Limb (tissue), 2 donors: ENCODE results near the gene CRACR2B.
A peak's percentile ranks its signal among the peaks of the same experiment; 100 is the strongest.

ENCODE experiments used
- DNase-seq, 2 donors: peaks; one replicate each; pipeline ENCODE4 v3.0.0-alpha.2; 2016; ENCODE audit errors: extremely low spot score in 2 of 2

CRACR2B gene

GRCh38 chr11:852762-853161, 25.0 kb downstream of the CRACR2B start:
- no peak for DNase-seq

DNA sequence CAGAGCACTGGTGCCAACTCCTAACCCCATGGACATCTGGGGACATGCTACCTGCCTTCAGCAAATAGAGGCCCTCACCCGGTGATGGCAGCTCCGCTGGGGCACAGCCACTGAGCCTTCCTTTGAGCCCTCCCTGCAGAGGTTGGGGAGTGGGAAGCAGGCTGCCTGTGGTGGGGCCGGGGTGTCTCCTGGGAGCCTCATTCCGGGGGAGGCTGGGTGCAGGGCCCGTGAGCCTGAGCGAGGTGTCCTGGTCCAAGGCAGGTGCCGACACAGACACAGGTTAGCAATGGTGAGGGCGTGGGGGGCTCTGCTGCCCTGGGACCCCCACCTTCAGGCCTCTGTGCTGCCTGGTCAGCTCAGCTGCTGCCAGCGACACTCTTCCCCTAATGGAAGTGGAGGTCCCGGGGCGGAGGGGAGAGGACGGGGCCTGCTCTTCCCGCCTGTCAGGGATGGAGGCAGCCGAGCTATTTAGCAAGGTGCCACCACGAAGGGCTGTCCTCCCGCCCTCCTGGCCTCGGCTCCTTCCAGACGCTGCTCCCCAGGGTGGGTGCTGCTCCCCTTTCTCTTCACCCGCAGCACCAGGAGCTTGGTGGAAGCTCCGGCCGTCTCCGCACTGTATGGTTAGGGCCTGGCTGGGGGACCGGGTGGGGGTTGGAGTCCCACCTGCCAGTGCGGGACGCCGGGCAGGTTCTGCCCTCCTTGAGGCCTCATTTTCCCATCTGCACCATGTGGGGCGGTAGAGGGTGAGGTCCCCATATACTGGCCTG, 26.1 kb downstream of the CRACR2B start:
- no peak for DNase-seq

GRCh38 chr11:854601-855329, 27.0 kb downstream of the CRACR2B start:
- no peak for DNase-seq

GRCh38 chr11:855330-855674, 27.6 kb downstream of the CRACR2B start:
- DNase-seq: no peak

- no peak for DNase-seq
These were observed 28.1 kb downstream of the CRACR2B start for GRCh38 chr11:855796-856195.

- DNase-seq: no peak
These were observed 28.7 kb downstream of the CRACR2B start for GRCh38 chr11:856397-856796.

DNA sequence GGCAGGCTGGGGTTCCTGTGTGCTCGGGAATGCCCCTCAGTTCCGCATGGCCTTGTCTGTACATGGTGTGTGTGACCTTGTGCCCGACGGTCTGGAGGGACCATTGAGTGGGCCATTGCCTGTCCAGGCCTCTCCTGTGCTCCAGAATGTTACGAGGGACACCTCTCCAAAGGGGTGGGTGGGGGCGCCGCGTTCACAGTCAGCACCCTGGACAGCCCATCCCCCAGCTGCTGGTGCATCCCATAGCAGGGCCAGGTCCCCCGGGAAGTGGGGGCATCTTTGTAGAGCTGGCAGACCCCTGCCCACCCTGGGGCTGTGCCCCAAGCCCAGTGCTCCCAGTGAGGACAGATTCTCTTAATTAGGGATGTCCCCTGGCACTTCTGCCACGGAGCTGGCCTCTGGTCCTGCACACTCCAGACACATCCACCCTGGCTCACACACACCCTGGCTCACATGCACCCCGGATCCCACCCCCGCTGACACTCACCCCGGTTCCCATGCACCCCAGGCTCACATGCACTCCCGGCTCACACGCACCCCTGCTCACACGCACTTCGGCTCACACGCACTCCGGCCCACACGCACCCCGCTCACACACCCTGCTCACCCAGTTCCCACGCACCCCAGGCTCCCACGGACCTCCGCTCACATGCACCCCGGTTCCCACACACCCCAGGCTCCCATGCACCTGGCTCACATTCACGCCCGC, 30.5 kb downstream of the CRACR2B start:
- no peak for DNase-seq

DNA sequence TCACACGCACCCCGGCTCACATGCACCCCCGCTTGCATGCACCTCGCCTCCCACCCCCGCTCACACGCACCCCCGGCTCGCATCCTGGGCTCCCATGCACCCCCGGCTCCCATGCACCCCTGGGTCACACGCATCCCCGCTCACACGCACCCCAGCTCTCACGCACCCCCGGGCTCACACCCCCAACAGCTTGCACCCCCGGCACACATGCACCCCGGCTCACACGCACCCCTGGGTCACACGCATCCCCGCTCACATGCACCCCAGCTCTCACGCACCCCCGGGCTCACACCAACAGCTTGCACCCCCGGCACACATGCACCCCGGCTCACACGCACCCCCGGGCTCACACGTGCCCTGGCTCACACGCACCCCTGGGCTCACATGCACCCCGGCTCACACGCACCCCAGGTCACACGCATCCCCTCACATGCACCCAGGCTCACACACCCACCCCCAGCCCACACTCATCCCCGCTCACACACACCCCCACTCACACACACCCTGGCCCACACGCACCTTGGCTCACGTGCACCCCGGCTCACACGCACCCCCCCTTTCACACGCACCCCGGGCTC, 31.1 kb downstream of the CRACR2B start:
- DNase-seq: no peak

DNA sequence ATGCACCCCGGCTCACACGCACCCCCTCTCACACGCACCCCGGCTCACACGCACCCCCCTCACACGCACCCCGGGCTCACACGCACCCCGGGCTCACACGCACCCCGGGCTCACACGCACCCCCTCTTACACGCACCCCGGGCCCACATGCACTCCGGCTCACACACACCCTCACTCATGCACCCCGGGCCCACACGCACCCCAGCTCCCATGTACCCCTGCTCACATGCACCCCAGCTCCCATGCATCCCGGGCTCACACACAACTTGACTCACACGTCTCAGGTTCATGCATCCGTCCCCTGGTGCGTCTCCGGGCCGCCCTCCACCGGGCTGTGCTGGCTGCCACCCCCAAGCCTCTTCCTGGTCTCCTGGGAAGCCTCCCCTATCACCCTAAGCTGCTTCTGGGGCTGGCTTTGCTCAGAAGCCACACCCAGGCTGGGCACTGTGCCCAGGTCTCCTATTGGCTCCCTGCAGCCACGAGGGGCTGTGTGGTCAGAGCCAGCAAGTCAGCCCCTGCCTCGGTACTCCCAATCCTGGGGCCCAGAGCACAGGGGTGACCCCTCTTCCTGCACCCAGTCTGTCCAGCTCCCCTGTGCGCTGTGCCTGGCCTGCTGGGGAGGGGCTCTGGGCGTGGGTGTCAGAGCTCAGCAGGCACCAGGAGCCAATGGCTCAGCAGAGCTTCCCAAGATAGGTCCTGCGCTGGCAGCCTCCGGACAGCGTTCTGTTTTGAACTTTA, 31.8 kb downstream of the CRACR2B start:
- DNase-seq: peak; percentile 56 to 81

DNA sequence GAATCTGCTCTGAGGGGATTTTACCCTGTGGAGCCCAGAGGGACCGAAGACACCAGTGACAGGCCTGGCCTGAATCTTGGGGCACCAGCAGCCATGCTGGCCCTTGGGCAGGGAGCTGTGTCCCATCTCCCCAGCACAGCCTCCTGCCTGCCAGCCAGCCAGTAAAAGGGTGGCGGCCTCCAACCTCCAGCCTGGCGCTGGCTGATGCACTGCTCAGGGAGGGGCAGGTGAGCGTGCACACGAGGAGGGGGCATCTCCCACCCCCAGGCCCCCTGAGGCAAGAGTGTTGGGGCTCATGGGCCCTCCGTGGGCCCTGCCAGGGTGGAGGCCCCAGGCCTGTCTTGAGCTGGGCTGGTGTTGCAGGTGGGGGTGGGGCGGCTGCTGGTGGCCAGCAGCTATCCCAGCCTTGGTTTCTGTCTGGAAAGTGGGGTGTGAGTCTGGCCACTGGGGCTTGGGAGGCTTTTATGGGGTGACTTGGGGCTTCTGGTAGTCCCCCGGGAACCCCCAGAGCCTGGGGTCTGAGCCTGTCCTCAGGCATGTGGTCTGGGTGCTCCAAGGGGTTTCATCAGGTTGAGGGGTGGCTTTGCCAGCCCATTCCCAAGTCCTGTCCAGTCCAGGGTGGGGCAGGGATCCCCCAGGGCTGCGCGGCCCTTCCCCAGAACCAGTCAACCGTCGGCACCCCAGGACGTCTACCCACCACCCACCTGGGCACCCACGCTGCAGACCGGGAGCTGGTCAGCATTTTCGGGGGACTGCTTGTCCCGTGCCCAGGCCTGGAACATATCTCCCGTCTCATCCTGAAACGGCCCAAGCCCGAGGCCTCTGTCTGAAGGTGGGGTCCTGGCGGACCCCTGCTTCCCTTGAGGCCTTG, 32.8 kb downstream of the CRACR2B start:
- DNase-seq: no peak

DNA sequence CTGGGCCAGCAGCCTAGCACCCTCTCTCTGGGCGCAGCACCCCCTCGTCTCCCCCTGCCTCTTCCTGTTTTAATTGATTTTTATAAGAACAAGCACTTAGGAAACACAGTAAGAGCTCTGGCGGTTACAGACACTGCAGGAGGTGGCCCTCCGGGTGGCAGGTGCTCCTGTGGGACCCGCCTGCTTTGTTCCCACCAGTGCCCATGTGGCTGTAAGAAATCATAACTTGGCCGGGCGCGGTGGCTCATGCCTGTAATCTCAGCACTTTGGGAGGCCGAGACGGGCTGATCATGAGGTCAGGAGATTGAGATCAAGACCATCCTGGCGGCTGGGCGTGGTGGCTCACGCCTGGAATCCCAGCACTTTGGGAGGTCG, 33.4 kb downstream of the CRACR2B start:
- DNase-seq: no peak

DNA sequence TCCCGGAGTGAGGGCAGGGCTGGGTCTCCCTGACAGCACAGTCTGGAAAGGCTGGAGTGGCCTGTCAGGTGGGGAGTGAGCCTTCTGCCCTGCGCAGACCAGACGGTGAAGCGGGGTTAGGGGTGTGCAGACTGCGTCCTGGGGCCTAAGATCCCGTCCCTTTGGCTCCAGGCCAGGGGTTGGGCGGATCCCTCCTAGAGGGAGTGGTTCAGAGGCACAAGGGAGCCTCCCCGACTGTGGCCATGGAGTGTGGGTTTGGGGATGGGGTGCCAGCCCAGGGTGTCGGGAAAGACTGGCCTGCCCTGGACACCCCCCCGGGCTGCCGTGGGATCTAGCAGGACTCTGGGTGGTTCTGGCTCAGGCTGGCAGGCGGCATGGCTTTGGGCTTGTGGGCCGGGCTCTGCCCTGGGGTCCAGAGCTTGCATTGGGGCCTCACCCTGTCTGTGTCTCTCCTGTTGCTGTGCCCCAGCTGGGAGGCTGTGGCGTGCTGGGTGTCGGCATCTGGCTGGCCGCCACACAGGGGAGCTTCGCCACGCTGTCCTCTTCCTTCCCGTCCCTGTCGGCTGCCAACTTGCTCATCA, 34.5 kb downstream of the CRACR2B start:
- DNase-seq: no peak

DNA sequence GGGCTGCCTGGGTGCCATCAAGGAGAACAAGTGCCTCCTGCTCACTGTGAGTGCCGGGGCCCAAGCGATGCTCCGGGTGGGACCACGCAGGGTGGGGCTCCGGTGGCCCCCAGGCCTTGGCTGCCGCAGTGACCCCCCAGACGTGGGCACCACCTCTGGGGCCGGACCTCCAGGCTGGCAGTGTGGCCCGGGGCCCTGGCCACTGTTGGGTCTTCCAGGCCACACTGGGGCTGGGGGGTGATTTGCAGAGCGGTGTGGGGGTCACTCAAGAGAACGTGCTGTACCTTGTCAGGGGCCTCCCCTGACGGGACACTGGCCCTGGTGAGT, 34.9 kb downstream of the CRACR2B start:
- no peak for DNase-seq

GRCh38 chr11:863023-863909, 35.5 kb downstream of the CRACR2B start:
- no peak for DNase-seq

GRCh38 chr11:863910-864827, 36.5 kb downstream of the CRACR2B start:
- no peak for DNase-seq

GRCh38 chr11:864898-865297, 37.2 kb downstream of the CRACR2B start:
- DNase-seq: no peak

GRCh38 chr11:865462-866430, 38.0 kb downstream of the CRACR2B start:
- no peak for DNase-seq
